ENCODE results near the gene MINDY3. TPM values are rescaled to one million over a fixed set of nuclear protein-coding genes. Genes with fewer than 3 reads are reported as not detected.

Gene MINDY3
- total RNA-seq, 1 experiment from 2014 or later: 10.4 TPM

DNA sequence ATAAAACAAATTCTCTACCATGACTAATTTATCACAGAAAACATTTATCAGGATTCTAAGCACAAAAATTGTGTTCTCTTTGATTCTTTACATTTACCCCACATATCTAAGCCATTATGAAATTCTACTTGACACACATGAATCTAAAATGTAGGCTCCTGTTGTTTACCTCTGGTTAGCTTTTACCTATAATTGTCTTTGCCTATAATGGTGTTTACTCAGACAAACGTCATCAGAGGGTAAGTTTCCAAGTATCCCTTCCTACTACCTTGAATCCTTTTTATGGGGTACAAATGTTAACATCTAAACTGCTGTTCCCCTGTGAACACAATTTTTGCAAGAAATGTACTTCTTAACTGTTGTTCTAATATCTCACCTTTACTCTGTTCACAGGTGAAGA lies 63.5 kb downstream of the MINDY3 start:
- BruUV-seq (replicated peaks): no TSS peak
- no peaks in the 10 kb centered on the region for H3K4me1 ChIP-seq (ENCODE audit: control insufficient read depth, insufficient read depth, low read length)
- H3K4me3 ChIP-seq (ENCODE audit: low read depth in 2 of 2, low read length in 2 of 2): no peak overlapping the region
- ATAC-seq (no peak), DNase-seq (ENCODE audit: low read depth, low spot score) (no peak)
- TF ChIP-seq, protein P1, sequence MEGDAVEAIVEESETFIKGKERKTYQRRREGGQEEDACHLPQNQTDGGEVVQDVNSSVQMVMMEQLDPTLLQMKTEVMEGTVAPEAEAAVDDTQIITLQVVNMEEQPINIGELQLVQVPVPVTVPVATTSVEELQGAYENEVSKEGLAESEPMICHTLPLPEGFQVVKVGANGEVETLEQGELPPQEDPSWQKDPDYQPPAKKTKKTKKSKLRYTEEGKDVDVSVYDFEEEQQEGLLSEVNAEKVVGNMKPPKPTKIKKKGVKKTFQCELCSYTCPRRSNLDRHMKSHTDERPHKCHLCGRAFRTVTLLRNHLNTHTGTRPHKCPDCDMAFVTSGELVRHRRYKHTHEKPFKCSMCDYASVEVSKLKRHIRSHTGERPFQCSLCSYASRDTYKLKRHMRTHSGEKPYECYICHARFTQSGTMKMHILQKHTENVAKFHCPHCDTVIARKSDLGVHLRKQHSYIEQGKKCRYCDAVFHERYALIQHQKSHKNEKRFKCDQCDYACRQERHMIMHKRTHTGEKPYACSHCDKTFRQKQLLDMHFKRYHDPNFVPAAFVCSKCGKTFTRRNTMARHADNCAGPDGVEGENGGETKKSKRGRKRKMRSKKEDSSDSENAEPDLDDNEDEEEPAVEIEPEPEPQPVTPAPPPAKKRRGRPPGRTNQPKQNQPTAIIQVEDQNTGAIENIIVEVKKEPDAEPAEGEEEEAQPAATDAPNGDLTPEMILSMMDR (IDR thresholded peaks at IDR 0.05): no peak
- TF ChIP-seq, protein P2, sequence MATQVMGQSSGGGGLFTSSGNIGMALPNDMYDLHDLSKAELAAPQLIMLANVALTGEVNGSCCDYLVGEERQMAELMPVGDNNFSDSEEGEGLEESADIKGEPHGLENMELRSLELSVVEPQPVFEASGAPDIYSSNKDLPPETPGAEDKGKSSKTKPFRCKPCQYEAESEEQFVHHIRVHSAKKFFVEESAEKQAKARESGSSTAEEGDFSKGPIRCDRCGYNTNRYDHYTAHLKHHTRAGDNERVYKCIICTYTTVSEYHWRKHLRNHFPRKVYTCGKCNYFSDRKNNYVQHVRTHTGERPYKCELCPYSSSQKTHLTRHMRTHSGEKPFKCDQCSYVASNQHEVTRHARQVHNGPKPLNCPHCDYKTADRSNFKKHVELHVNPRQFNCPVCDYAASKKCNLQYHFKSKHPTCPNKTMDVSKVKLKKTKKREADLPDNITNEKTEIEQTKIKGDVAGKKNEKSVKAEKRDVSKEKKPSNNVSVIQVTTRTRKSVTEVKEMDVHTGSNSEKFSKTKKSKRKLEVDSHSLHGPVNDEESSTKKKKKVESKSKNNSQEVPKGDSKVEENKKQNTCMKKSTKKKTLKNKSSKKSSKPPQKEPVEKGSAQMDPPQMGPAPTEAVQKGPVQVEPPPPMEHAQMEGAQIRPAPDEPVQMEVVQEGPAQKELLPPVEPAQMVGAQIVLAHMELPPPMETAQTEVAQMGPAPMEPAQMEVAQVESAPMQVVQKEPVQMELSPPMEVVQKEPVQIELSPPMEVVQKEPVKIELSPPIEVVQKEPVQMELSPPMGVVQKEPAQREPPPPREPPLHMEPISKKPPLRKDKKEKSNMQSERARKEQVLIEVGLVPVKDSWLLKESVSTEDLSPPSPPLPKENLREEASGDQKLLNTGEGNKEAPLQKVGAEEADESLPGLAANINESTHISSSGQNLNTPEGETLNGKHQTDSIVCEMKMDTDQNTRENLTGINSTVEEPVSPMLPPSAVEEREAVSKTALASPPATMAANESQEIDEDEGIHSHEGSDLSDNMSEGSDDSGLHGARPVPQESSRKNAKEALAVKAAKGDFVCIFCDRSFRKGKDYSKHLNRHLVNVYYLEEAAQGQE (IDR thresholded peaks at IDR 0.05; ENCODE audit: insufficient read depth in 1 of 2, low read depth in 2 of 2, low read length in 1 of 2): no peak
- TF ChIP-seq POLR2AphosphoS5 (IDR thresholded peaks at IDR 0.05; ENCODE audit: low read depth, low read length): no peak
- no peak for TF ChIP-seq TCF7L2 (IDR thresholded peaks at IDR 0.05; ENCODE audit: low read depth, low read length)
- no peak for TF ChIP-seq SIN3A (IDR thresholded peaks at IDR 0.05; ENCODE audit: borderline replicate concordance, insufficient read depth, low read depth, low read length)
- intact Hi-C loops (cut with micrococcal nuclease; ENCODE audit: unreplicated experiment): no loop called here
- in situ Hi-C loops (cut with HindIII; ENCODE audit: low pct_unique_long_range_greater_than_20kb, low sequenced_read_pairs): no loop called here
- H3K27me3 ChIP-seq (ENCODE audit: control insufficient read depth, insufficient read depth, low read length): no peaks in the 10 kb centered on the region
- no peaks in the 10 kb centered on the region for H3K36me3 ChIP-seq (ENCODE audit: control insufficient read depth, insufficient read depth, low read length)
- no peaks in the 10 kb centered on the region for H3K9me3 ChIP-seq (ENCODE audit: control insufficient read depth, insufficient read depth, low read depth, low read length)
- no peak overlapping the region for H3K27ac ChIP-seq (ENCODE audit: low read length)
- POLR2A ChIA-PET: no interaction called here
- CTCF ChIA-PET: no interaction called here

DNA sequence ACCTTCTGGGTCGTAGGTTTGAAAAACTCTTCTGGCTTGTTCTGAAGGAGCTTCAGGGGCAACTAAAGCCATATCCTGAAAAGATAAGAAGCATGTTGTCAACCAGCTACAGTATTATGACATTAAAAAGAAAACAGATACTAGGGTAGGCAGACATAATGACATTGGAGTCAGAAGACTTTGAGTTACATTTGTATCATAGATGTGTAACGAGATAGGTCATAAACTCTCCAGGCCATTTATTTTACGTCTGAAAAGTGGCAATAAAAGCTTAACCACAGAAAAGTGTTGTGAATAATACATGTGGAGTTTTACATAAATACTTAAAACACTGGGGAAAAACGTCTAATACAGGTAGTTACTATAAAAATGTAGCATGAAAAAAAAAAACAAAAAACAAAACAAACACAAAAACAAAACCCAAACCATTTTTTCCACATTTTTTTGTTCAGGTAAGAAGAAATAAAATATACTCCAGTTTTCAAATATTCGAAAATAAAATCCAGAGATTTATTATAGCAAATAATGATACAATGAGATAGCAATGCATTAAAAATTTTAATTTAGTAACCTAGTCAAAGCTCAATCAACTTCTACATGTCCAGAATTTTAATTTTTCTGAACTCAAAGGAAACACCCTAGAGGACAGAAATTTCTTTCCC lies 64.1 kb downstream of the MINDY3 start:
- in situ Hi-C loops (cut with HindIII; ENCODE audit: low pct_unique_long_range_greater_than_20kb, low sequenced_read_pairs) (no loop called here), intact Hi-C loops (cut with micrococcal nuclease; ENCODE audit: unreplicated experiment) (no loop called here)
- Histone ChIP-seq H3K9me3 (ENCODE audit: control insufficient read depth, insufficient read depth, low read depth, low read length) (no peaks in the 10 kb centered on the region), H3K27ac (ENCODE audit: low read length) (no peak overlapping the region), H3K4me1 (ENCODE audit: control insufficient read depth, insufficient read depth, low read length) (no peaks in the 10 kb centered on the region), H3K27me3 (ENCODE audit: control insufficient read depth, insufficient read depth, low read length) (no peaks in the 10 kb centered on the region), H3K4me3 (ENCODE audit: low read depth in 2 of 2, low read length in 2 of 2) (no peak overlapping the region), H3K36me3 (ENCODE audit: control insufficient read depth, insufficient read depth, low read length) (no peaks in the 10 kb centered on the region)
- no peak for TF ChIP-seq SIN3A (IDR thresholded peaks at IDR 0.05; ENCODE audit: borderline replicate concordance, insufficient read depth, low read depth, low read length)
- TF ChIP-seq, protein P1 (IDR thresholded peaks at IDR 0.05): no peak
- TF ChIP-seq, protein P2 (IDR thresholded peaks at IDR 0.05; ENCODE audit: insufficient read depth in 1 of 2, low read depth in 2 of 2, low read length in 1 of 2): no peak
- no peak for TF ChIP-seq POLR2AphosphoS5 (IDR thresholded peaks at IDR 0.05; ENCODE audit: low read depth, low read length)
- TF ChIP-seq TCF7L2 (IDR thresholded peaks at IDR 0.05; ENCODE audit: low read depth, low read length): no peak
- ChIA-PET CTCF (no interaction called here), POLR2A (no interaction called here)
- ATAC-seq: no peak
- no TSS peak for BruUV-seq (replicated peaks)
- DNase-seq (ENCODE audit: low read depth, low spot score): no peak

All from Panc1 (cell line).